Uterus (tissue), 4 donors: Measurements from ENCODE around the gene PLCD4. TPM values are rescaled to one million over a fixed set of nuclear protein-coding genes. Genes with fewer than 3 reads are reported as not detected.

Experiments
- DNase-seq, 2 donors: peaks; one replicate each; pipeline ENCODE4 v3.0.0-alpha.2; 2019 to 2020
- H3K27ac ChIP-seq, 2 donors: fragments of 200-600 bp; sonication (generic); 1 replicate in 1 of 2; 2 replicates in 1 of 2; pipeline ENCODE4 v1.5.1; 2016 to 2018
- H3K27me3 ChIP-seq, 2 donors: fragments of 200-600 bp; sonication (generic); one replicate each; pipeline ENCODE4 v1.5.1; 2018 to 2019; ENCODE audit warnings: control low read depth in 1 of 2
- H3K36me3 ChIP-seq, 2 donors: fragments of 200-600 bp; sonication (generic); one replicate each; pipeline ENCODE4 v1.5.1; 2019; ENCODE audit warnings: control low read depth in 1 of 2
- H3K4me1 ChIP-seq, 2 donors: fragments of 200-600 bp; sonication (generic); one replicate each; pipeline ENCODE4 v1.5.1; 2018 to 2019; ENCODE audit warnings: control low read depth in 1 of 2
- H3K4me3 ChIP-seq, 2 donors: fragments of 200-600 bp; sonication (generic); 1 replicate in 1 of 2; 2 replicates in 1 of 2; pipeline ENCODE4 v1.5.1; 2018 to 2019; ENCODE audit warnings: mild to moderate bottlenecking in 1 of 2
- H3K9me3 ChIP-seq, 2 donors: fragments of 200-600 bp; sonication (generic); one replicate each; pipeline ENCODE4 v1.5.1; 2019; ENCODE audit warnings: control low read depth in 1 of 2
- CTCF ChIP-seq, 4 experiments: fragments of 200-600 bp in 2 of 4; fragments of 450-650 bp in 2 of 4; sonication (generic) in 2 of 4; IDR thresholded peaks; one replicate each; pipeline ENCODE4 v1.5.1; 2016 to 2019; ENCODE audit warnings: antibody characterized with exemption in 4 of 4, mild to moderate bottlenecking in 2 of 4, moderate library complexity in 1 of 4
- POLR2A ChIP-seq, 2 donors: fragments of 450-650 bp; IDR thresholded peaks; one replicate each; pipeline ENCODE4 v1.6.1; 2016; ENCODE audit warnings: antibody characterized with exemption in 2 of 2, mild to moderate bottlenecking in 1 of 2, moderate library complexity in 1 of 2
- intact Hi-C: fragments of 100-400 bp; cut with DNase I; formaldehyde crosslinking; loops from one replicate; pipeline ENCODE4 v1.15.1; 2023; ENCODE audit warnings: low total_unique reads
- total RNA-seq, 4 donors: library from RNA; depleted of rRNA in 3 of 4; stranded (reverse); fragments of >200 nt in 3 of 4; gene quantifications; one replicate each; pipeline versions ENCODE4 v1.1.0 to v1.2.4, GENCODE V29; 2014 to 2023
- donor health status: DM: yes; HTN: yes; CAD: no.

The PLCD4 gene
- total RNA-seq, 4 donors from 2014 or later, result 0.26 to 2.4 (median 1.2) TPM; not detected in 1

GRCh38 chr2:218621007-218621406 lies 13.3 kb downstream of the PLCD4 start:
- no peak overlapping the region for H3K4me3 ChIP-seq
- no peak overlapping the region for H3K27ac ChIP-seq
- H3K36me3 ChIP-seq, result no peaks in the 10 kb centered on the region
- no peak for TF ChIP-seq CTCF (IDR thresholded peaks at IDR 0.05)
- no peak for TF ChIP-seq POLR2A (IDR thresholded peaks at IDR 0.05)
- intact Hi-C loops, result no loop called here
- no peaks in the 10 kb centered on the region for H3K27me3 ChIP-seq
- no peaks in the 10 kb centered on the region for H3K9me3 ChIP-seq
- H3K4me1 ChIP-seq, result no peaks in the 10 kb centered on the region
- no peak for DNase-seq

- H3K27ac ChIP-seq, result no peak overlapping the region
- intact Hi-C loops, result no loop called here
- no peaks in the 10 kb centered on the region for H3K36me3 ChIP-seq
Measured at GRCh38 chr2:218622606-218623365, 15.1 kb downstream of the PLCD4 start.

GRCh38 chr2:218623366-218623705 lies 15.6 kb downstream of the PLCD4 start:
- no peaks in the 10 kb centered on the region for H3K9me3 ChIP-seq
- DNase-seq, result no peak
- no peaks in the 10 kb centered on the region for H3K4me1 ChIP-seq
- no peak overlapping the region for H3K4me3 ChIP-seq
- no peak overlapping the region for H3K27ac ChIP-seq
- intact Hi-C loops, result no loop called here
- no peaks in the 10 kb centered on the region for H3K36me3 ChIP-seq
- TF ChIP-seq CTCF (IDR thresholded peaks at IDR 0.05) (no peak), POLR2A (IDR thresholded peaks at IDR 0.05) (no peak)
- H3K27me3 ChIP-seq, result no peaks in the 10 kb centered on the region

More at GRCh38 chr2:218622606-218623365, 15.1 kb downstream of the PLCD4 start:
- Histone ChIP-seq H3K4me3 (no peak overlapping the region), H3K9me3 (no peaks in the 10 kb centered on the region), H3K4me1 (no peaks in the 10 kb centered on the region), H3K27me3 (no peaks in the 10 kb centered on the region)
- no peak for TF ChIP-seq POLR2A (IDR thresholded peaks at IDR 0.05)
- no peak for TF ChIP-seq CTCF (IDR thresholded peaks at IDR 0.05)
- DNase-seq, result no peak

GRCh38 chr2:218626369-218626768 lies 18.7 kb downstream of the PLCD4 start:
- H3K27ac ChIP-seq, result no peak overlapping the region
- H3K4me3 ChIP-seq, result no peak overlapping the region
- no peaks in the 10 kb centered on the region for H3K36me3 ChIP-seq
- intact Hi-C loops, result no loop called here
- no peaks in the 10 kb centered on the region for H3K4me1 ChIP-seq
- TF ChIP-seq CTCF (IDR thresholded peaks at IDR 0.05), result no peak
- TF ChIP-seq POLR2A (IDR thresholded peaks at IDR 0.05), result no peak
- no peak for DNase-seq
- no peaks in the 10 kb centered on the region for H3K9me3 ChIP-seq
- H3K27me3 ChIP-seq, result no peaks in the 10 kb centered on the region

- H3K4me1 ChIP-seq, result no peaks in the 10 kb centered on the region
- H3K9me3 ChIP-seq, result no peaks in the 10 kb centered on the region
- intact Hi-C loops, result no loop called here
- DNase-seq, result no peak
- no peaks in the 10 kb centered on the region for H3K27me3 ChIP-seq
- no peak overlapping the region for H3K27ac ChIP-seq
- no peak overlapping the region for H3K4me3 ChIP-seq
- no peaks in the 10 kb centered on the region for H3K36me3 ChIP-seq
- no peak for TF ChIP-seq CTCF (IDR thresholded peaks at IDR 0.05)
- no peak for TF ChIP-seq POLR2A (IDR thresholded peaks at IDR 0.05)
Measured at GRCh38 chr2:218627939-218628338, 20.2 kb downstream of the PLCD4 start.
